ENCODE data around the gene MOCS2. TPM values are rescaled to one million over a fixed set of nuclear protein-coding genes. Genes with fewer than 3 reads are reported as not detected.
"Not testable (repeated sequence)": the region's sequence is repeated elsewhere in the genome, so short reads cannot be mapped to it uniquely, and the experiment has no call there.

The MOCS2 gene
- total RNA-seq, 1 donor from 2014 or later = 31.2 TPM

GRCh38 chr5:53116597-53116996, 7.0 kb upstream of the MOCS2 start:
- Mint-ChIP-seq H3K9me3 (ENCODE audit: unreplicated experiment) (no peaks in the 10 kb centered on the region), H3K27ac (ENCODE audit: unreplicated experiment) (no peak overlapping the region), H3K4me3 (ENCODE audit: unreplicated experiment) (no peak overlapping the region), H3K27me3 (ENCODE audit: unreplicated experiment) (peaks cover 12% of the 10 kb centered on the region), H3K36me3 (ENCODE audit: unreplicated experiment) (peaks cover 4% of the 10 kb centered on the region), H3K4me1 (ENCODE audit: unreplicated experiment) (peaks cover 5% of the 10 kb centered on the region)
- DNase-seq (ENCODE audit: extremely low spot score, unreplicated experiment) = no peak
- TF ChIP-seq CTCF (IDR thresholded peaks at IDR 0.05) = no peak

- peaks cover 11% of the 10 kb centered on the region for H3K4me1 Mint-ChIP-seq (ENCODE audit: unreplicated experiment)
- peaks cover 4% of the 10 kb centered on the region for H3K36me3 Mint-ChIP-seq (ENCODE audit: unreplicated experiment)
- peaks cover 12% of the 10 kb centered on the region for H3K27me3 Mint-ChIP-seq (ENCODE audit: unreplicated experiment)
- no peak overlapping the region for H3K4me3 Mint-ChIP-seq (ENCODE audit: unreplicated experiment)
- no peak for DNase-seq (ENCODE audit: extremely low spot score, unreplicated experiment)
- no peaks in the 10 kb centered on the region for H3K9me3 Mint-ChIP-seq (ENCODE audit: unreplicated experiment)
- peak; percentile 44 for TF ChIP-seq CTCF (IDR thresholded peaks at IDR 0.05)
- H3K27ac Mint-ChIP-seq (ENCODE audit: unreplicated experiment) = no peak overlapping the region
These were observed 5.4 kb upstream of the MOCS2 start for GRCh38 chr5:53114988-53115387.

- H3K27me3 Mint-ChIP-seq (ENCODE audit: unreplicated experiment) = peaks cover 8% of the 10 kb centered on the region
- no peak overlapping the region for H3K27ac Mint-ChIP-seq (ENCODE audit: unreplicated experiment)
- peaks cover 17% of the 10 kb centered on the region for H3K4me1 Mint-ChIP-seq (ENCODE audit: unreplicated experiment)
- no peak for DNase-seq (ENCODE audit: extremely low spot score, unreplicated experiment)
- peaks cover 4% of the 10 kb centered on the region for H3K36me3 Mint-ChIP-seq (ENCODE audit: unreplicated experiment)
- no peak for TF ChIP-seq CTCF (IDR thresholded peaks at IDR 0.05)
- H3K9me3 Mint-ChIP-seq (ENCODE audit: unreplicated experiment) = no peaks in the 10 kb centered on the region
- no peak overlapping the region for H3K4me3 Mint-ChIP-seq (ENCODE audit: unreplicated experiment)
These were observed 4.4 kb upstream of the MOCS2 start for GRCh38 chr5:53113947-53114346.

GRCh38 chr5:53112909-53113308, 3.4 kb upstream of the MOCS2 start:
- peaks cover 4% of the 10 kb centered on the region for H3K36me3 Mint-ChIP-seq (ENCODE audit: unreplicated experiment)
- no peak for DNase-seq (ENCODE audit: extremely low spot score, unreplicated experiment)
- H3K4me1 Mint-ChIP-seq (ENCODE audit: unreplicated experiment) = peaks cover 24% of the 10 kb centered on the region
- no peaks in the 10 kb centered on the region for H3K27me3 Mint-ChIP-seq (ENCODE audit: unreplicated experiment)
- no peak overlapping the region for H3K4me3 Mint-ChIP-seq (ENCODE audit: unreplicated experiment)
- TF ChIP-seq CTCF (IDR thresholded peaks at IDR 0.05) = no peak
- no peak overlapping the region for H3K27ac Mint-ChIP-seq (ENCODE audit: unreplicated experiment)
- H3K9me3 Mint-ChIP-seq (ENCODE audit: unreplicated experiment) = no peaks in the 10 kb centered on the region

GRCh38 chr5:53112307-53112706, 2.8 kb upstream of the MOCS2 start:
- not testable (repeated sequence) for H3K36me3 Mint-ChIP-seq (ENCODE audit: unreplicated experiment); H3K27ac Mint-ChIP-seq (ENCODE audit: unreplicated experiment); H3K4me3 Mint-ChIP-seq (ENCODE audit: unreplicated experiment); H3K27me3 Mint-ChIP-seq (ENCODE audit: unreplicated experiment); H3K9me3 Mint-ChIP-seq (ENCODE audit: unreplicated experiment); DNase-seq (ENCODE audit: extremely low spot score, unreplicated experiment)
- H3K4me1 Mint-ChIP-seq (ENCODE audit: unreplicated experiment) = peaks cover 24% of the 10 kb centered on the region

GRCh38 chr5:53111139-53111538, 1.6 kb upstream of the MOCS2 start:
- H3K9me3 Mint-ChIP-seq (ENCODE audit: unreplicated experiment) = no peaks in the 10 kb centered on the region
- H3K4me1 Mint-ChIP-seq (ENCODE audit: unreplicated experiment) = peaks cover 20% of the 10 kb centered on the region
- no peaks in the 10 kb centered on the region for H3K27me3 Mint-ChIP-seq (ENCODE audit: unreplicated experiment)
- no peak overlapping the region for H3K4me3 Mint-ChIP-seq (ENCODE audit: unreplicated experiment)
- H3K36me3 Mint-ChIP-seq (ENCODE audit: unreplicated experiment) = peaks cover 5% of the 10 kb centered on the region
- H3K27ac Mint-ChIP-seq (ENCODE audit: unreplicated experiment) = no peak overlapping the region
- DNase-seq (ENCODE audit: extremely low spot score, unreplicated experiment) = no peak
- no peak for TF ChIP-seq CTCF (IDR thresholded peaks at IDR 0.05)

Measured in osteocyte (in vitro differentiated cells).